ACC112 (cell line): ENCODE data around the gene EXPH5.

Source experiments
- H2AFZ ChIP-seq: fragments of 200-600 bp; sonication (generic); one replicate; pipeline ENCODE4 v1.6.0; 2017; ENCODE audit warnings: antibody characterized with exemption, low read length; ENCODE audit not compliant: unreplicated experiment
- H3K27ac ChIP-seq: fragments of 200-600 bp; sonication (generic); 2 replicates; pipeline ENCODE4 v1.5.1; 2014; ENCODE audit warnings: low read depth, mild to moderate bottlenecking, antibody characterized with exemption, low read length, moderate library complexity
- H3K27me3 ChIP-seq: fragments of 200-600 bp; sonication (generic); 2 replicates; pipeline ENCODE4 v1.6.1; 2014; ENCODE audit warnings: mild to moderate bottlenecking, antibody characterized with exemption, low read length, moderate library complexity, mixed read lengths; ENCODE audit not compliant: insufficient read depth
- H3K36me3 ChIP-seq: fragments of 200-600 bp; sonication (generic); 2 replicates; pipeline ENCODE4 v1.6.1; 2016; ENCODE audit warnings: mild to moderate bottlenecking, antibody characterized with exemption, low read length, moderate library complexity, mixed read lengths; ENCODE audit not compliant: insufficient read depth
- H3K4me1 ChIP-seq: fragments of 200-600 bp; sonication (generic); one replicate; pipeline ENCODE4 v1.6.1; 2016; ENCODE audit warnings: low read length, mixed read lengths; ENCODE audit not compliant: insufficient read depth, unreplicated experiment, control insufficient read depth
- H3K4me3 ChIP-seq: fragments of 200-600 bp; sonication (generic); 2 replicates; pipeline ENCODE4 v1.5.1; 2014; ENCODE audit warnings: mild to moderate bottlenecking, low read depth, low read length
- H3K79me2 ChIP-seq: fragments of 200-600 bp; sonication (generic); one replicate; pipeline ENCODE4 v1.6.0; 2016; ENCODE audit warnings: low read length; ENCODE audit not compliant: control insufficient read depth, unreplicated experiment, insufficient read depth

The EXPH5 gene

DNA sequence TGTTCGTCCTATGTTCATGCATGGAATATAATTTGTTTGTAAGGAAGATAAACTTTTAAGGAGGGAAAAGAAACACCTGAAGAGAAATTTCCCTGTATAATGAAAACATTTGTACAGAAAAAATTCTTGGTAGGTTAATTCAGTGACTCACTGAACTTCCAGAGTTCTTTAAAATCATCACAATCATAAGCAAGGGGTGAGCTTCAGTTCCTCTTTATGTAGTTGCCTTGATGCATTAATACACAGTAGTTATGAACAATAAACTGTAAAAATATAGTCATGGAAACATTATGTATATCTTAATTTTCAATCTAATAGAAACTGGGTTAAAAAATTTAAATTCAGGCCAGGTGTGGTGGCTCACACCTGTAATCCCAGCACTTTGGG lies 125.1 kb downstream of the EXPH5 start:
- H3K4me3 ChIP-seq = no peak overlapping the region
- no peaks in the 10 kb centered on the region for H3K27me3 ChIP-seq
- no peaks in the 10 kb centered on the region for H3K4me1 ChIP-seq
- H2AFZ ChIP-seq = peak overlapping the region; percentile 41
- no peak overlapping the region for H3K27ac ChIP-seq
- H3K36me3 ChIP-seq = no peaks in the 10 kb centered on the region
- H3K79me2 ChIP-seq = no peaks in the 10 kb centered on the region

DNA sequence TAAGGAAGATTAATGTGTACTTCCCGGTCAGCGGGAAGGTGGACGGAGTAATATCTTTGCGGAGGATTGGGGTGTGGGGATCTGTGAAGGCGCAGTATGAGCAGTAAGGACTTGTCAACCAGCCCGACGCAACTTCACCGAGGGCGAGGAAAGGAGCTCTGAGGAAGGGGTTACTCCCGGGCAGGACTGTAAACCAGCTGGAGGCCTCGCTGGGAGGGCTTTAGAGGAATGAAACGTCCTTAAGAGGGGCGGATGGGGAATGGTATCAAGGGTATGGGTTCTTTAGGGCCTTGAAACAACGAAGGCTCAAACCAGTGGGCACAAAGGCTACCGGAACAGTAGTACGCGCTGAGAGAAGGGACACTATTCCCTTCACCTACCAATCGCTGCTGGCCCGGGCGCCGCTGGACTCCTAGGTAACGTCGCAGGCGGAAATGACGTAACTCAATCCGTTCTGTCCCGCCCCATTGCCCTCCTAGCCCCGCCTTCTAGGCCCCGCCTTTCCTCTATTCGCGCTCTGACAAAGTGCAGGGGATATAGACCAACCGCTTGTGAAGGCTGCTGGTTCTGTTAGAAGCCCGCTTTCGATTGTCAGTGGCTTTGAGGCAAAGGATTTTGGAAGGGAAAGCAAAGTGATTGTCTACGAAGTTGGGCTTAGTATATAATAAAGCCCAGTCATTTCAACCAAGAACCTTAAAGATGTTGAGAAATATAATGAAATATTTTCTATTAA lies 126.3 kb downstream of the EXPH5 start, which contains the start of gene C11orf65:
Gene C11orf65, minus strand, starts transcription at position 439 of the 733 bp plus-strand sequence. CDS start 5,970 bp downstream, outside the sequence.
- H3K4me1 ChIP-seq = no peaks in the 10 kb centered on the region
- H3K36me3 ChIP-seq = no peaks in the 10 kb centered on the region
- no peaks in the 10 kb centered on the region for H3K79me2 ChIP-seq
- peak within 1 kb of the TSS; percentile 97 for H2AFZ ChIP-seq
- no peaks in the 10 kb centered on the region for H3K27me3 ChIP-seq
- peak within 1 kb of the TSS; percentile 80 for H3K4me3 ChIP-seq
- peak within 1 kb of the TSS; percentile 90 for H3K27ac ChIP-seq

DNA sequence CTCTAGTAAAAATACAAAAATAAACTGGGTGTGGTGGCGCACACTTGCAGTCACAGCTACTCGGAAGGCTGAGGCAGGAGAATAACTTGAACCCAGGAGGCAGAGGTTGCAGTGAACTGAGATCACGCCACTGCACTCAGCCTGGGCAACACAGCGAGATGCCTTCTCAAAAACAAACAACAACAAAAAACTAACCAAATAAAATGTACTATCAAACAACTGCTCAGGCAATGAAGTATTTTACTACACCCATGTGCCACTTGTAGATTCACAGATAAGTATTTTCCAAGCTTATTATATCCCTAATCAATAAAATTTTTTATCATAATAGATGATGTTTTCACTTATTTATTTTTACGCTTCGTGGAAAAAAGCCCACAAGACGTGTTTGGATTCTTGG lies 127.2 kb downstream of the EXPH5 start:
- Histone ChIP-seq H3K36me3 (no peaks in the 10 kb centered on the region), H3K4me3 (peak overlapping the region; percentile 80), H3K27me3 (no peaks in the 10 kb centered on the region), H2AFZ (peak overlapping the region; percentile 97), H3K79me2 (no peaks in the 10 kb centered on the region), H3K27ac (peak overlapping the region; percentile 90), H3K4me1 (no peaks in the 10 kb centered on the region)
